Fibroblast of mammary gland (primary cell): ENCODE data around the gene RUNX1.

ENCODE experiments used
- DNase-seq: peaks from one replicate; pipeline ENCODE4 v3.0.0-alpha.2; 2010; ENCODE audit warnings: low read depth
- H3K4me3 ChIP-seq: 2 replicates; pipeline ENCODE4 v1.5.1; 2011; ENCODE audit warnings: low read depth, mild to moderate bottlenecking, low read length, moderate library complexity; ENCODE audit not compliant: control insufficient read depth
- CTCF ChIP-seq: conservative IDR thresholded peaks from 2 replicates; pipeline ENCODE4 v1.5.1; 2011; ENCODE audit warnings: low read depth, low read length, inconsistent platforms; ENCODE audit not compliant: control insufficient read depth, insufficient read depth

RUNX1 gene

GRCh38 chr21:35041122-35041521 is 8.0 kb downstream of the RUNX1 start:
- no peak overlapping the region for H3K4me3 ChIP-seq
- no peak for TF ChIP-seq CTCF
- DNase-seq: no peak

GRCh38 chr21:35039595-35040289 is 9.4 kb downstream of the RUNX1 start:
- H3K4me3 ChIP-seq: no peak overlapping the region
- no peak for DNase-seq
- no peak for TF ChIP-seq CTCF

GRCh38 chr21:35038772-35039319 is 10.3 kb downstream of the RUNX1 start:
- H3K4me3 ChIP-seq: no peak overlapping the region
- TF ChIP-seq CTCF: no peak
- no peak for DNase-seq

- no peak overlapping the region for H3K4me3 ChIP-seq
- TF ChIP-seq CTCF: no peak
- DNase-seq: no peak
These were observed 11.7 kb downstream of the RUNX1 start for GRCh38 chr21:35037384-35037765.

- DNase-seq: no peak
These were observed 12.4 kb downstream of the RUNX1 start for GRCh38 chr21:35036465-35037383.

GRCh38 chr21:35035581-35035980 is 13.5 kb downstream of the RUNX1 start:
- no peak for DNase-seq
- no peak overlapping the region for H3K4me3 ChIP-seq
- no peak for TF ChIP-seq CTCF

More at GRCh38 chr21:35036465-35037383, 12.4 kb downstream of the RUNX1 start:
- H3K4me3 ChIP-seq: no peak overlapping the region
- no peak for TF ChIP-seq CTCF
